HG03139 (cell line): ENCODE data around the gene TMEM30A.

ENCODE experiments used
- ATAC-seq: cut with Tn5 transposase; IDR thresholded peaks from one replicate; pipeline ENCODE4 v1.9.1; 2021; ENCODE audit not compliant: unreplicated experiment

Gene TMEM30A

DNA sequence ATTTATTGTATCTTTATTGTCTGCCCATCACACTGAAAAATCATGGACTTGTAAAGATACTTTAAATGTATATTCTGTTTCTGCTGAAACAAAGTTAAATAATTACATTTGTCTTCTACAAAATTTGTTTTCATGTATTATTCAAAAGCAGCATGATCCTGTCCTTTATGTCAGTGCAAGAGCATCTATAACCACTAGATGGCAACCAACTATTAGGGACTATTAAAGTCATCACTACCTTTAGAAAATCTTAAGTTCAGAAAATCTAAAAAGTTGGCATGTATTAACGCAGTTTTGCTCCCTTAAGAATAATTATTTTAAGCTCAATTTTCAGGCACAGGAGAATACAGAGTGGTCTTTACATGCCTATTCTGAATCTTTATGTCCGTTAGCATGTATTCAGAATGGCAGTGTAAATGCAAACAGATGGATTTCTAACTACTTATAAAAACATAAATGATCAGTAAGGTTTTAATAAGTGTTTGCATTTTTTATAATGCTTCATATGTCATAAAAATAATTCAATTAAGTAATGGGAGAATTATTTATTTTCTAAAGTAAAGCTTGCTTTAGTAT, 17.8 kb downstream of the TMEM30A start:
- peak; percentile 69 for ATAC-seq

GRCh38 chr6:75263401-75263750, 21.2 kb downstream of the TMEM30A start:
- ATAC-seq = no peak

DNA sequence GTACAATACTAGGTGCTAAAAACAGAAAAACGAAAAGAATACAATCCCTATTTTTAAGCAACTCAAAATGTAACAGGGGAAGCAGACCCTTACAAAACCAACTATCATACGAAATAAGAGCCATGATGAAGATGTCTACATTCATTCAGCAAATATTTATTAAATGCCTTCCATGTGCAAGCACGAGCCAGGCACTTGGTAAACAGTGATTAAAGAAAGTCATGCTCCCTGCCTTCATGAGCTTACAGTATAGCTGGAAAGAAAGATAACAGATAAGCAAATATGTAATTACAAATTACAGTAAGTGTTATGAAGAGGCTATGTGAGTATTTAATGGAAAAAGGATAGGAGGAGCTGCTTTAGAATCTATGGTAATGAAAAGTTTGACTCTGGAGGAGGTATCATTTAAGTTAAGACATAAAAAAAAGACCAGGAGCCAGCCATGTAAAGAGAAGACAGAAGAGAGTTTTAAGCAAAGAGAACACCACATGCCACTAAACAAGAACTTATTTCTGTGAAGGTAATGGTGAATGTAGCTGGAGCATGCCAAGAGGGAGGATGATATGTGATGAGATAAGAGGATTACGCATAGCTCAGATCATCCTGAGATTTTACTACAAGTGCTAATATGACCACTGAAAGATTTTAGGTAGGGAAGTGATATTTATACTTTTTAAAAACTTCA, 21.7 kb downstream of the TMEM30A start:
- no peak for ATAC-seq

- ATAC-seq = no peak
Measured at GRCh38 chr6:75261299-75261698, 23.3 kb downstream of the TMEM30A start.

DNA sequence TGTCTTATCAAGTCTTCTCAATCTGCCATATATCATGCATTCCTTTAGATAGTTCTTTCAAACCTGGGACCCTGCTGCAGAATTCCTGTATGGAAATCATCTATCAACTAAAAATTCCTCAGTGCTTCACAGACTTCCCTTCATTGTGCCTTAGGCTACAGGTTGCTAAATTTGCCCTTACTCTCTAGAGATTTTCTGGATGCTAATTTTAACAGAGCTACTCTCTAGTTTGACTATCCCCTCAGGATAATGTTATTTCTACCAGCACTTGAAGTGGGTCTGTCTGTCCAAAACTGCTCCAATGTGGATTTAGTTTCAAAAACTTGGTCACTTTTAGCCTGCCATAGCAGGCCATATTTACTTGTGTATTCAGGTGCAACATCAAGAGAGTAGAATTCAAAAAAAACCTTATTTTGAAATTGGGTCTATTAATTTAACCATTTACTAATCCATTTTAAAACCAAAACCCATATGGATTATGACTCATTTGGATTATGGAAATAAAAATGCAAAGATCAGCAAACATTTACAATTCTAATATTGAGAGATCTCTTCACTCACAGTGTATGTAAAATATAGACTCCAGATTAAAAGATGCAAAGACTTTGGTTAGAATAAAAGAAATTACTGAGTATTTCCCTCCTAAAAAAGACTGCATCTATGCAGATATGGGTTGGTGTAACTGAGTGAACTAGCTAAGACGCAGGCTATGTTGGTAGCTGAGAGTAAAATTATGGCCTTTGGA, 27.1 kb downstream of the TMEM30A start:
- ATAC-seq = no peak

- ATAC-seq = no peak
Measured at GRCh38 chr6:75250552-75250951, 34.0 kb downstream of the TMEM30A start.

- ATAC-seq = no peak
Measured at GRCh38 chr6:75249837-75250236, 34.8 kb downstream of the TMEM30A start.

DNA sequence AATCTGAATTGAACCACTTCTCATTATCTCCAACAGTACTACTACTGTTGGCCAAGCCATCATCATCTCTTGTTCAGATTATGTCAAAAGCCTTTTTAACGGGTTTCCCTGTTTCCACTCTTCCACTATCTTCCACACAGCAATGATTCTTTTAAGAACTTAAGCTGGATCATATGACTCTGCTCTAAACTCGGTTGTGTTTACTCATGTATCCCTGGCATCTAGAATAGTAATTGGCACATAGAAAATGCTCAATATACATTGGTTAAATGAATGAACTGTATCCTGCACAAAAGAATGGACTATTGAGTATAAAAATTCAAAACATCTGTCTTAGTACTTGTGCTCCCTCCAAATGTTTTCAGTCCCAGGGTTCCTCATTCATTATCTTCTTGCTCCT, 38.2 kb downstream of the TMEM30A start:
- no peak for ATAC-seq

DNA sequence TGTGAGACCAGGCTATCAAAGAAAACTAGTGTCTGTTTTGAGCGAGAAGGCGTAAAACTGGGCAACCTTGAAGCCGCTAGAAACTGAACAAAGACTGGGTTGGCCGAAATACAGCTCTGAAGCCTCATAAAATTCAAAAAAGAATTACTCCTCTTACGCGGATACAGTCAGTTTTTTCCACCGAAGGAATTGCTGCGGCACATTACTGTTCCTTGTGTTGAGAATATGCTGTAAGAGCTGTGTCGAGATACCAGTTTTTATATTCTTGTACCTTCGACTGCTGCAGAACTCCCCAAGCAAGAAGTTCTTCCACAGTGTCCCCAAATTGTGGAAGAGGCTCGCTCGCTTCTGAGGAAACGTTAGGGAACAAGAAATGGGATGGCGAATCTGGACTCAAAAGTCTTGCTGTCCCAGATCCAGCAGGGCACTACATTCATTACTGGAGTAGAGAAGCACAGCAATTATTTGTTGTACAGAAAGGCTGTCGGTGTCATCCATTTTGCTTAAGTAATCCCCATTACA, 40.5 kb downstream of the TMEM30A start:
- ATAC-seq = no peak

- peak; percentile 95 for ATAC-seq
Measured at GRCh38 chr6:75243333-75244062, 41.1 kb downstream of the TMEM30A start, which contains the start of gene COX7A2. COX7A2 (minus strand) TSS chr6:75243801; CDS start chr6:75243734, 67 bp downstream.

- no peak for ATAC-seq
Measured at GRCh38 chr6:75236630-75237029, 48.0 kb downstream of the TMEM30A start.

- no peak for ATAC-seq
Measured at GRCh38 chr6:75235271-75235670, 49.3 kb downstream of the TMEM30A start.

GRCh38 chr6:75234126-75234865, 50.3 kb downstream of the TMEM30A start:
- ATAC-seq = no peak

DNA sequence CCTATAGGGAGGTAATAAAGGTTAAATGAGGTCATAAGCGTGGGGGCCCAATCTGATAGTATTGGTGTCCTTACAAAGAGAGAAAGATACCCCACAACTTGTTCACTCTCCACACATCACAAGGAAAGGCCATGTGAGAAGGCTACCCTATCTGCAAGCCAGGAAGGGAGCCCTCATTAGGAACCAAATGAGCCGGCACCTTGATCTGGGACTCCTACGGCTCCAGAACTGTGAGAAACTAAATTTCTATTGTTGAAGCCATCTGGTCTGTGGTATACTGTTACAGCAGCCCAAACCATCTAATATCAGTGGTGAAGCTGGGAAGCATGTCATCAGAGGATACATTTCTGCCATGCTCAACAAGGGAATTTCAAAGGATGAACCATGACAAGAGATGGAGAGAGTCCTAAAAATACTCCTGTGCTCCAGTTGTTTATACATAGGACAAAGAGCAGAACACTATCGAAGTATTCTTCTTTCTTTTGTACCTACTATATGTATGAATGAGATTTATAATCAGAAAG, 51.4 kb downstream of the TMEM30A start:
- no peak for ATAC-seq

GRCh38 chr6:75230484-75231325, 53.9 kb downstream of the TMEM30A start:
- no peak for ATAC-seq

DNA sequence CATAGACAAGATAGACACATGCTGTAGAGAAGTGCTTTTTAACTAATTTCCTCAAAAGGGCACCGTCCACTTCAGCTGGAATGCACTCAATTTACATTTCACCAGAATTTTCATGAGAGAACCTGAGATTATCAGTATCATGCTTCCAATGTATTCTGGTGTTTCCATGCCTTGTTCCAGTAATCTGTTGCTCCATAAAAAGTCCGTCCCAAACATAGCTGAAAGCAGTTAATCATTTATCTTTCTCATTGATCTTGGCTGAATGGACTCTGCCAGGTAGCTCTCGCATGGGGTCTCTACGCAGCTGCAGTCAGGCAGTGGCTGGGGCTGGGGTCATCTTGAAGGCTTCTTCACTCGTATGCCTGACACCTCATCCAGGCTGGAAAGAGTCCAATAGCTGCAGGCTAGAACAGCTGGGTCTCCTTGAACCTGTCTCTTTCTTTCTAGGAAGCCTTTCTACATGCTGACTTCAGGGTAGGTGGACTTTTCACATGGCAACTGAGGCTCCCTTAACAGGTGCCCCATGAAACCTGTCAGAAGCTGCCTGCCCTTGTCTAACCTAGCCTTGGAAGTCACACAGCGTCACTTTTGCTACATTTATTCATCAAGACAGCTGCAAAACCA, 60.2 kb downstream of the TMEM30A start:
- ATAC-seq = no peak

DNA sequence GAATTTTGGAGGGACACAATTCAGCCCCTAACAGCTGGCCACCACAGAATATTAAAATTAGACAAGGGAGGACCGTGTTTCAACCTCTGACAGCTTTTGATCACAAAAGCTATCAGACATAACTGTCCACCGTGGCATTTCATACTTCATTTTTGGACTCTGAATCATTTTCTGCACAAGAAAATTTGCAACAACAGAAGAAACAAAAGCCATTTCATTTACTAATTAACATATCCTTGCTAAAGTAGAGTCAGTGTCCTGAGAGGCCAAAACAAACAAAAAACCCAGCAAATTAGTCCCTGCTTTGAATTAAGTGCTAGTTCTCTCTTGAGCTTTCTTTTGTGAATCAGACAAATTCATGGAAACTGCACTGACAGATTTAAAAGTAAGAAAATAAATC, 61.2 kb downstream of the TMEM30A start:
- ATAC-seq = no peak

DNA sequence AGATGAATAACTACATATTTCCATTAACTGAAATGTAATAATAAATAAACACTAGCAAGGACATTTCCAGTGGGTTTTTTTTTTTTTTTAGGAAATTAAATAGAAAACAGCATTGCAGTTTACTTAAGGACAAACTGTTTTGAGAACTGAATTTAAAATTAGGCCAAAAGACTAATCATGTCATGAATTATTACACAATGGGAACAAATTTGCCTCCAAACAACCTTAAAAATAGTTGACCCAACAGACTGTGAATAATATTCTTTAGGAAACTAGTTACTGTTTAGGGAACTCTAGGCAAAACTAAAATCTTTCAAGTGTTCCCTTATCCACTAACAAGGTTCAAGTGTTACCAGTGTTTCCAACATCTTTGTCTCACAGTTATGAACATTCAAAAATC, 62.3 kb downstream of the TMEM30A start:
- ATAC-seq = no peak

DNA sequence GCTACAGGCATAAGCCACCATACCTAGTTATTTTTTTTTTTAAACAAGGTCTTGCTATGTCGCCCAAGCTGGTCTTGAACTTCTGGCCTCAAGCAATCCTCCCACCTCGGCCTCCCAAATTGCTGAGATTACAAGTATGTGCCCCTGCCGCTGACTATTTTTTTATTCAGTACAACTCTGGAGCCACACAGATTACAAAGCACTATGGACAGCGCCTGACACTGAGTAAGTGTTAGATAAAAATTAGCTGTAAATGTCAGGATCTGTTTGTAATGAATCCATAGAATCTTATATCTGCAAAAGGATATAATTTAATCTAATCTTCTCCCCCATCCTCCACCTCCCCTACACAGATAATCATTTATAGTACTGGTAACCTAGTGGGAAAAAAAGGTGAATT, 63.5 kb downstream of the TMEM30A start:
- no peak for ATAC-seq
